GM19099 (cell line): Measurements from ENCODE around the gene ARMS2.

ENCODE experiments used
- POLR2A ChIP-seq: IDR thresholded peaks from 3 replicates; pipeline ENCODE4 v1.6.1; 2011; ENCODE audit warnings: low read depth; ENCODE audit not compliant: insufficient read length; ENCODE audit errors: extremely low read depth

ARMS2 gene

DNA sequence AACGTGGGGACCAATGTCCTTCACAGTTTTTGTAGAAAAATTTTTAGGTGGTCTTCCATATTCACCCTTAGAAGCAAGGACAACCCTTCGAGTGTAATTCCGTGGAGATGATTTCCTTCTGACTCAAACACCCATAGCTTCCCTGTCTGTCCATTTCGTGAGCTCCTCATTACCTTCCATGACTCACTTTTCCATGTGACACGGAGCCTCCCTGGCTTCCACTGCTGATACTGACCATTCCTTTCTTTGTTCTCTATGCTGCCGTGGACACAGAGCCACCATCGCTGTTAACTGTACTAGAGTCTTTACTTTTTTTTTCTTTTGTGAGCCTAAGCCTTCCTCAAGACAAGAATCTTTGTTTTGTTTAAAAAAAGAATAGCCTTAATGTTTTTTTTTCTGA is 12.5 kb upstream of the ARMS2 start:
- no peak for TF ChIP-seq POLR2A

DNA sequence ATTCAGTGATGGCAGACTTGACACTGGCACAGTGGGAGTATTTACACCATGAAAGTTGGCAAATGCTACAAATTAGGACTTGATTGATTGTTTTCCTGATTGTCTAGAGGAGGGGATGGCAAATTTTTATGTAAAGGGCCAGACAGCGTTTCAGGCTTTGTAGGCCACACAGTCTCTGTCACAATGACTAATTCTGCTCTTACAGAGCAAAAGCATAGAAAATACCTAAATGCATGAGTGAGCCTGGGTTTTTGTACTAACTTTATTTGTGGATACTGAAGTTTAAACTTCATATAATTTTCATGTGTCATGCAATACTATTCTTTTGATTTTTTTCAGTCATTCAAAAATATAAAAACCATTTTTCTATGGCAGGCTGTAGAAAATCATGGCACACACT is 9.0 kb upstream of the ARMS2 start:
- TF ChIP-seq POLR2A = no peak

DNA sequence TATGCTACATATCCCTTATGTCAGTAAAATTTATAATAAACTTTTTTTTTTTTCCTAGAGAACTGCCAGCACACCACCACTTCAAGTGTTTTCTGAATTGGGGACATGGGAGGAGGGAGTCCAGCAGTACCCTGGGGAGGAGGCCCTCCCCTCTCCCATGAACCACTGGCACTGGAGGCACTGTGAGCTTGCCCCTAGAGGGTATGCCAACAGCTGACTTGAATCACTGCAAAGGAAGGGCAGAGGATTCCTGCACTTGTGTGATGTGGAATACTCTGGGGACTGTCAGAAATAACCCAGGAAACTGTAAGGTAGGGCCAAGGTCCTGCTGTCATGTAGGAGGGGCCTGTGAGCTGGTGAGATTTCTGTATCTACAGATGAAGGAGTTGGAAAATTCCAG is 8.5 kb upstream of the ARMS2 start:
- no peak for TF ChIP-seq POLR2A

- TF ChIP-seq POLR2A = no peak
These were observed 7.6 kb upstream of the ARMS2 start for GRCh38 chr10:122446668-122447423.

DNA sequence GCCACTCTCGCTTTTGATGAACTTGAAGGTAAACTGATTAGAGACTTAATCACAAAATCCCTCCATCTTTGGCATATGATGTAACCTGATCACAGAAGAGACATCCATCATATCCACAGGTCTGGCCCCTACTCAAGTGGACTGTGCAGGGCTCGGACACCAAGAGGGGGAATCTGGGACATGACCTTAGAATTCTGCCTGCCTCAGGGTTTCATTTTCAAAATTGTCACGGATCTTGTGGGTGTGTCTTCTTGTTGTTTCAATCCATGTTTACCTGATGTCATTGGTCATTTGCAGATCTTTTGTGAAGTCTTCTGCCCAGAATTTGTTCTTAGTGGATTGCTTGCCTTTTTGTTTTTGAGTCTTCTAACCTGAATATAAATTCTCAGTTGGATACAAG is 5.9 kb upstream of the ARMS2 start:
- no peak for TF ChIP-seq POLR2A

DNA sequence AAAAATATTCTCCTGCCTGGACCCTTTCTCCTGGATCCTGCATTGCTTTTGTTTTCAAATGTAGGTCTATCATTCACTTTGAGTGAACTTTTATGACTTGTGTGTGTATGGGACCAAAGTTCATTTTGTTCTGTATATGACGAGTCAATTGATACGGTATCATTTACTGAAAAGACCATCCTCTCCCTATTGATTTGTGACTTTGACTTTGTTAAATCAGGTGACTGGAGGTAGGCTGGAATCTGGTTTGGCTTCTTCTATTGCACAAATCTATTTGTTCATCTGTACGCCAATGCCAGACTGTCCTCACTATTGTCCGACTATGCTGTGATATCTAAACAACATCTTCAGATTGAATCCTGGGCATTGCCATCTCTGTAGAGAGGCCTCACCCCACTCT is 5.3 kb upstream of the ARMS2 start:
- TF ChIP-seq POLR2A = no peak

- TF ChIP-seq POLR2A = no peak
These were observed 4.0 kb upstream of the ARMS2 start for GRCh38 chr10:122450353-122450990.

GRCh38 chr10:122454071-122454470 is 382 bp upstream of the ARMS2 start:
- no peak for TF ChIP-seq POLR2A

- TF ChIP-seq POLR2A = no peak
These were observed 1.1 kb downstream of the ARMS2 start for GRCh38 chr10:122455376-122456079.

DNA sequence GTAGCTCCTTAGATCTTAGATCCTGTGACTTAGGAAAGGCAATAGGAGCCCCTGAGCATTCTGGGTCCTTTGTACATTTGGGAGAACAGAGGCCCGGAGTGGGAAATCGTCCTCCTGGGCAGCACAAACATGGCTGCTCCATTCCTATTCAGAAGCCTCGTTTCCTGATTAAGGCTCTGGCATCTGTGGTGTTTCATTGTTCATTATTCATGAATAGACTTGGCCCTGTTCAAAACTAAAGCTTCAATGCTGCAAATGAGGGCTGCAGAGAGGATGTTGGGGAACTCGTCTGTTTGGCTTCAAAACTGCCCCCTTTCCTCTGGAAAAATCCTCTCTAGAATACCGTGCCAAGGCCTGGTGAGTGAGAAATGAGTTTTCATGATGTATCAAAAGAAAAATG is 3.5 kb downstream of the ARMS2 start:
- no peak for TF ChIP-seq POLR2A

- TF ChIP-seq POLR2A = no peak
These were observed 4.2 kb downstream of the ARMS2 start for GRCh38 chr10:122458693-122459092.

- TF ChIP-seq POLR2A = no peak
These were observed 5.3 kb downstream of the ARMS2 start for GRCh38 chr10:122459561-122460273.

DNA sequence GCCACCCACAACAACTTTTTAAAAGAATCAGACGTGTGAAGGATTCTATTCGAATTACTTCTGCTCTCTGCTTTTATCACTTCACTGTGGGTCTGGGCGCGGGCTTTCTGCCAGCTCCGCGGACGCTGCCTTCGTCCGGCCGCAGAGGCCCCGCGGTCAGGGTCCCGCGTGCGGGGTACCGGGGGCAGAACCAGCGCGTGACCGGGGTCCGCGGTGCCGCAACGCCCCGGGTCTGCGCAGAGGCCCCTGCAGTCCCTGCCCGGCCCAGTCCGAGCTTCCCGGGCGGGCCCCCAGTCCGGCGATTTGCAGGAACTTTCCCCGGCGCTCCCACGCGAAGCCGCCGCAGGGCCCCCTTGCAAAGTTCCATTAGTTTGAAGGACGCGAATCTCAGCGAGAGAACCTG is 6.4 kb downstream of the ARMS2 start:
- no peak for TF ChIP-seq POLR2A

DNA sequence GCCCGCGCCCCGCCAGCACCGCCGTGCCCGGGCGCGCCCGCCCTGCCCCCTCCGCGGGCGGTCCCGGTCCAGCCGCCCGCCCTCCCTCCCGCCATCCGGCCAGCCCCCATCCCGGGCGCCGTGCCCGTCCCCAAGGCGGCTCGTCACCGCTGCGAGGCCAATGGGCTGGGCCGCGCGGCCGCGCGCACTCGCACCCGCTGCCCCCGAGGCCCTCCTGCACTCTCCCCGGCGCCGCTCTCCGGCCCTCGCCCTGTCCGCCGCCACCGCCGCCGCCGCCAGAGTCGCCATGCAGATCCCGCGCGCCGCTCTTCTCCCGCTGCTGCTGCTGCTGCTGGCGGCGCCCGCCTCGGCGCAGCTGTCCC is 6.9 kb downstream of the ARMS2 start, which contains the start of gene HTRA1:
TSS of gene HTRA1 (plus strand) at position 187 of the 362 bp plus-strand sequence. CDS start at position 287, 100 bp downstream.
- no peak for TF ChIP-seq POLR2A
